ENCODE data around the gene CLDND2.

- TF ChIP-seq POLR2A (IDR thresholded peaks at IDR 0.05) = no peak
- TF ChIP-seq, protein P1, sequence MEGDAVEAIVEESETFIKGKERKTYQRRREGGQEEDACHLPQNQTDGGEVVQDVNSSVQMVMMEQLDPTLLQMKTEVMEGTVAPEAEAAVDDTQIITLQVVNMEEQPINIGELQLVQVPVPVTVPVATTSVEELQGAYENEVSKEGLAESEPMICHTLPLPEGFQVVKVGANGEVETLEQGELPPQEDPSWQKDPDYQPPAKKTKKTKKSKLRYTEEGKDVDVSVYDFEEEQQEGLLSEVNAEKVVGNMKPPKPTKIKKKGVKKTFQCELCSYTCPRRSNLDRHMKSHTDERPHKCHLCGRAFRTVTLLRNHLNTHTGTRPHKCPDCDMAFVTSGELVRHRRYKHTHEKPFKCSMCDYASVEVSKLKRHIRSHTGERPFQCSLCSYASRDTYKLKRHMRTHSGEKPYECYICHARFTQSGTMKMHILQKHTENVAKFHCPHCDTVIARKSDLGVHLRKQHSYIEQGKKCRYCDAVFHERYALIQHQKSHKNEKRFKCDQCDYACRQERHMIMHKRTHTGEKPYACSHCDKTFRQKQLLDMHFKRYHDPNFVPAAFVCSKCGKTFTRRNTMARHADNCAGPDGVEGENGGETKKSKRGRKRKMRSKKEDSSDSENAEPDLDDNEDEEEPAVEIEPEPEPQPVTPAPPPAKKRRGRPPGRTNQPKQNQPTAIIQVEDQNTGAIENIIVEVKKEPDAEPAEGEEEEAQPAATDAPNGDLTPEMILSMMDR (IDR thresholded peaks at IDR 0.05) = no peak
Measured at GRCh38 chr19:51356159-51356801, 12.5 kb downstream of the CLDND2 start.
